ENCODE results near the gene STK32B. TPM values are rescaled to one million over a fixed set of nuclear protein-coding genes. Genes with fewer than 3 reads are reported as not detected.

The STK32B gene
- total and polyA plus RNA-seq, 4 donors = 0.02 to 0.28 (median 0.08) TPM; not detected in 1

- no peak for TF ChIP-seq HNF4G (IDR thresholded peaks at IDR 0.05)
- TF ChIP-seq GABPA (IDR thresholded peaks at IDR 0.05 in 1 of 2, conservative IDR thresholded peaks at IDR 0.05 in 1 of 2) = no peak
- TF ChIP-seq, protein P1, sequence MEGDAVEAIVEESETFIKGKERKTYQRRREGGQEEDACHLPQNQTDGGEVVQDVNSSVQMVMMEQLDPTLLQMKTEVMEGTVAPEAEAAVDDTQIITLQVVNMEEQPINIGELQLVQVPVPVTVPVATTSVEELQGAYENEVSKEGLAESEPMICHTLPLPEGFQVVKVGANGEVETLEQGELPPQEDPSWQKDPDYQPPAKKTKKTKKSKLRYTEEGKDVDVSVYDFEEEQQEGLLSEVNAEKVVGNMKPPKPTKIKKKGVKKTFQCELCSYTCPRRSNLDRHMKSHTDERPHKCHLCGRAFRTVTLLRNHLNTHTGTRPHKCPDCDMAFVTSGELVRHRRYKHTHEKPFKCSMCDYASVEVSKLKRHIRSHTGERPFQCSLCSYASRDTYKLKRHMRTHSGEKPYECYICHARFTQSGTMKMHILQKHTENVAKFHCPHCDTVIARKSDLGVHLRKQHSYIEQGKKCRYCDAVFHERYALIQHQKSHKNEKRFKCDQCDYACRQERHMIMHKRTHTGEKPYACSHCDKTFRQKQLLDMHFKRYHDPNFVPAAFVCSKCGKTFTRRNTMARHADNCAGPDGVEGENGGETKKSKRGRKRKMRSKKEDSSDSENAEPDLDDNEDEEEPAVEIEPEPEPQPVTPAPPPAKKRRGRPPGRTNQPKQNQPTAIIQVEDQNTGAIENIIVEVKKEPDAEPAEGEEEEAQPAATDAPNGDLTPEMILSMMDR (IDR thresholded peaks at IDR 0.05; ENCODE audit: low read depth, low read length, missing input control) = no peak
- TF ChIP-seq SP1 (IDR thresholded peaks at IDR 0.05) = no peak
- TF ChIP-seq ATF3 (IDR thresholded peaks at IDR 0.05) = no peak
- no peak for TF ChIP-seq FOXA1 (IDR thresholded peaks at IDR 0.05)
- no peak for TF ChIP-seq JUND (IDR thresholded peaks at IDR 0.05)
- TF ChIP-seq, protein P2, sequence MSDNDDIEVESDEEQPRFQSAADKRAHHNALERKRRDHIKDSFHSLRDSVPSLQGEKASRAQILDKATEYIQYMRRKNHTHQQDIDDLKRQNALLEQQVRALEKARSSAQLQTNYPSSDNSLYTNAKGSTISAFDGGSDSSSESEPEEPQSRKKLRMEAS (IDR thresholded peaks at IDR 0.05) = no peak
- TF ChIP-seq RXRA (IDR thresholded peaks at IDR 0.05) = no peak
- TF ChIP-seq, protein P3, sequence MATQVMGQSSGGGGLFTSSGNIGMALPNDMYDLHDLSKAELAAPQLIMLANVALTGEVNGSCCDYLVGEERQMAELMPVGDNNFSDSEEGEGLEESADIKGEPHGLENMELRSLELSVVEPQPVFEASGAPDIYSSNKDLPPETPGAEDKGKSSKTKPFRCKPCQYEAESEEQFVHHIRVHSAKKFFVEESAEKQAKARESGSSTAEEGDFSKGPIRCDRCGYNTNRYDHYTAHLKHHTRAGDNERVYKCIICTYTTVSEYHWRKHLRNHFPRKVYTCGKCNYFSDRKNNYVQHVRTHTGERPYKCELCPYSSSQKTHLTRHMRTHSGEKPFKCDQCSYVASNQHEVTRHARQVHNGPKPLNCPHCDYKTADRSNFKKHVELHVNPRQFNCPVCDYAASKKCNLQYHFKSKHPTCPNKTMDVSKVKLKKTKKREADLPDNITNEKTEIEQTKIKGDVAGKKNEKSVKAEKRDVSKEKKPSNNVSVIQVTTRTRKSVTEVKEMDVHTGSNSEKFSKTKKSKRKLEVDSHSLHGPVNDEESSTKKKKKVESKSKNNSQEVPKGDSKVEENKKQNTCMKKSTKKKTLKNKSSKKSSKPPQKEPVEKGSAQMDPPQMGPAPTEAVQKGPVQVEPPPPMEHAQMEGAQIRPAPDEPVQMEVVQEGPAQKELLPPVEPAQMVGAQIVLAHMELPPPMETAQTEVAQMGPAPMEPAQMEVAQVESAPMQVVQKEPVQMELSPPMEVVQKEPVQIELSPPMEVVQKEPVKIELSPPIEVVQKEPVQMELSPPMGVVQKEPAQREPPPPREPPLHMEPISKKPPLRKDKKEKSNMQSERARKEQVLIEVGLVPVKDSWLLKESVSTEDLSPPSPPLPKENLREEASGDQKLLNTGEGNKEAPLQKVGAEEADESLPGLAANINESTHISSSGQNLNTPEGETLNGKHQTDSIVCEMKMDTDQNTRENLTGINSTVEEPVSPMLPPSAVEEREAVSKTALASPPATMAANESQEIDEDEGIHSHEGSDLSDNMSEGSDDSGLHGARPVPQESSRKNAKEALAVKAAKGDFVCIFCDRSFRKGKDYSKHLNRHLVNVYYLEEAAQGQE (IDR thresholded peaks at IDR 0.05) = no peak
- no peak for TF ChIP-seq ZBTB33 (IDR thresholded peaks at IDR 0.05)
- no peak for TF ChIP-seq EGR1 (IDR thresholded peaks at IDR 0.05; ENCODE audit: low read depth in 2 of 2)
- Histone ChIP-seq H3K27ac (ENCODE audit: low read depth in 1 of 2, low read length in 2 of 2) (no peak overlapping the region), H3K27me3 (ENCODE audit: control insufficient read depth in 4 of 4, insufficient read depth in 4 of 4, low read length in 3 of 4) (peaks cover 0 to 3% (median 0%) of the 10 kb centered on the region in 4 donors), H3K4me1 (ENCODE audit: control insufficient read depth in 4 of 4, insufficient read depth in 4 of 4, low read length in 3 of 4) (no peaks in the 10 kb centered on the region), H3K36me3 (ENCODE audit: control insufficient read depth in 4 of 4, insufficient read depth in 3 of 4, low read depth in 1 of 4, low read length in 3 of 4) (no peaks in the 10 kb centered on the region), H3K4me3 (ENCODE audit: low read depth in 1 of 3, low read length in 3 of 3) (no peak overlapping the region), H3K9ac (ENCODE audit: low read depth in 1 of 2, low read length in 2 of 2) (no peak overlapping the region), H3K9me3 (ENCODE audit: control insufficient read depth in 4 of 4, low read length in 3 of 4) (peaks cover 4 to 16% (median 9%) of the 10 kb centered on the region in 4 donors)
- 75% methylated on average over 1 of the region's 1 CpG for WGBS
- no peak for DNase-seq (ENCODE audit: low spot score)
Observed at GRCh38 chr4:5086535-5086934, 35.3 kb downstream of the STK32B start.

- 39% methylated on average over 8 of the region's 8 CpGs for WGBS
- H3K4me1 ChIP-seq (ENCODE audit: control insufficient read depth in 4 of 4, insufficient read depth in 4 of 4, low read length in 3 of 4) = no peaks in the 10 kb centered on the region
- no peaks in the 10 kb centered on the region for H3K36me3 ChIP-seq (ENCODE audit: control insufficient read depth in 4 of 4, insufficient read depth in 3 of 4, low read depth in 1 of 4, low read length in 3 of 4)
- TF ChIP-seq HNF4G (IDR thresholded peaks at IDR 0.05) = no peak
- no peak for TF ChIP-seq NR2F2 (IDR thresholded peaks at IDR 0.05)
- no peak for TF ChIP-seq TAF1 (conservative IDR thresholded peaks at IDR 0.05)
- no peak for TF ChIP-seq YY1 (IDR thresholded peaks at IDR 0.05)
- TF ChIP-seq, protein P3 (IDR thresholded peaks at IDR 0.05) = no peak
- TF ChIP-seq RXRA (IDR thresholded peaks at IDR 0.05) = no peak
- TF ChIP-seq, protein P1 (IDR thresholded peaks at IDR 0.05; ENCODE audit: low read depth, low read length, missing input control) = no peak
- no peak for TF ChIP-seq SP1 (IDR thresholded peaks at IDR 0.05)
- TF ChIP-seq FOXA2 (IDR thresholded peaks at IDR 0.05) = no peak
- no peak for TF ChIP-seq FOXA1 (IDR thresholded peaks at IDR 0.05)
- TF ChIP-seq GABPA (IDR thresholded peaks at IDR 0.05 in 1 of 2, conservative IDR thresholded peaks at IDR 0.05 in 1 of 2) = no peak
- TF ChIP-seq, protein P2 (IDR thresholded peaks at IDR 0.05) = no peak
- no peak for TF ChIP-seq ATF3 (IDR thresholded peaks at IDR 0.05)
Observed at GRCh38 chr4:5096261-5096660, 45.0 kb downstream of the STK32B start.

More at GRCh38 chr4:5096261-5096660, 45.0 kb downstream of the STK32B start:
- H3K27me3 ChIP-seq (ENCODE audit: control insufficient read depth in 4 of 4, insufficient read depth in 4 of 4, low read length in 3 of 4) = peaks cover 0 to 4% (median 0%) of the 10 kb centered on the region in 4 donors
- peaks cover 1 to 8% (median 4%) of the 10 kb centered on the region in 4 donors for H3K9me3 ChIP-seq (ENCODE audit: control insufficient read depth in 4 of 4, low read length in 3 of 4)
- no peak overlapping the region for H3K9ac ChIP-seq (ENCODE audit: low read depth in 1 of 2, low read length in 2 of 2)
- DNase-seq (ENCODE audit: low spot score) = no peak
- H3K27ac ChIP-seq (ENCODE audit: low read depth in 1 of 2, low read length in 2 of 2) = no peak overlapping the region
- no peak overlapping the region for H3K4me3 ChIP-seq (ENCODE audit: low read depth in 1 of 3, low read length in 3 of 3)

Data from liver (tissue), 9 donors.